ENCODE results near the gene FAM25G. TPM values are rescaled to one million over a fixed set of nuclear protein-coding genes. Genes with fewer than 3 reads are reported as not detected.

FAM25G gene
- total RNA-seq, 1 donor from 2014 or later, result 1.2 TPM

- H3K27ac Mint-ChIP-seq, result no peak overlapping the region
- DNase-seq, result no peak
- peaks cover 12% of the 10 kb centered on the region for H3K9me3 Mint-ChIP-seq
- no peaks in the 10 kb centered on the region for H3K36me3 Mint-ChIP-seq (ENCODE audit: low read depth)
- intact Hi-C loops (cut with micrococcal nuclease), result no loop called here
- H3K27me3 Mint-ChIP-seq, result peaks cover 18% of the 10 kb centered on the region
- TF ChIP-seq CTCF (IDR thresholded peaks at IDR 0.05), result no peak
- ChIA-PET CTCF (no interaction called here), POLR2A (no interaction called here)
- H3K4me1 Mint-ChIP-seq, result no peaks in the 10 kb centered on the region
- H3K4me3 Mint-ChIP-seq, result no peak overlapping the region
- ATAC-seq (ENCODE audit: low read depth), result no peak
Observed at GRCh38 chr10:47441938-47442337, 49.6 kb downstream of the FAM25G start.

GRCh38 chr10:47440207-47440606 is 51.3 kb downstream of the FAM25G start:
- no peak for DNase-seq
- no peaks in the 10 kb centered on the region for H3K4me1 Mint-ChIP-seq
- POLR2A ChIA-PET, result no interaction called here
- peaks cover 18% of the 10 kb centered on the region for H3K27me3 Mint-ChIP-seq
- no peaks in the 10 kb centered on the region for H3K36me3 Mint-ChIP-seq (ENCODE audit: low read depth)
- no peak overlapping the region for H3K4me3 Mint-ChIP-seq
- no peak for ATAC-seq (ENCODE audit: low read depth)
- CTCF ChIA-PET, result no interaction called here
- H3K9me3 Mint-ChIP-seq, result peaks cover 16% of the 10 kb centered on the region
- TF ChIP-seq CTCF (IDR thresholded peaks at IDR 0.05), result no peak
- intact Hi-C loops (cut with micrococcal nuclease), result no loop called here
- no peak overlapping the region for H3K27ac Mint-ChIP-seq

GRCh38 chr10:47438857-47439474 is 52.5 kb downstream of the FAM25G start:
- no peaks in the 10 kb centered on the region for H3K36me3 Mint-ChIP-seq (ENCODE audit: low read depth)
- POLR2A ChIA-PET, result no interaction called here
- TF ChIP-seq CTCF (IDR thresholded peaks at IDR 0.05), result no peak
- no peak overlapping the region for H3K27ac Mint-ChIP-seq
- DNase-seq, result no peak
- intact Hi-C loops (cut with micrococcal nuclease), result no loop called here
- no peaks in the 10 kb centered on the region for H3K4me1 Mint-ChIP-seq
- H3K9me3 Mint-ChIP-seq, result peaks cover 17% of the 10 kb centered on the region
- CTCF ChIA-PET, result no interaction called here
- no peak overlapping the region for H3K4me3 Mint-ChIP-seq
- H3K27me3 Mint-ChIP-seq, result peaks cover 18% of the 10 kb centered on the region
- no peak for ATAC-seq (ENCODE audit: low read depth)

Other genes starting within 250 kb of the FAM25G start
- gene GDF10, start 191.5 kb downstream of the FAM25G start, total RNA-seq, result not detected in 2 replicates
- not detected in 2 replicates for gene GDF2, start 169.2 kb downstream of the FAM25G start, total RNA-seq
- gene RBP3, start 143.3 kb downstream of the FAM25G start, total RNA-seq, result not detected in 2 replicates
- gene ZNF488, start 107.4 kb downstream of the FAM25G start, total RNA-seq, result not detected in 2 replicates
- gene ANXA8, start 7.6 kb downstream of the FAM25G start, total RNA-seq, result not detected in 2 replicates
- 6.1 and 7.7 TPM in 2 replicates for gene AGAP9, start 31.9 kb upstream of the FAM25G start, total RNA-seq

Measured in activated B cell treated with CpG ODN at 0.5 μM for 24 hours (primary cell).